GM18517 (cell line): ENCODE data around the gene POU3F1.
A peak's percentile ranks its signal among the peaks of the same experiment; 100 is the strongest.

Experiments used
- ATAC-seq: cut with Tn5 transposase; IDR thresholded peaks from one replicate; pipeline ENCODE4 v1.9.1; 2021; ENCODE audit warnings: mild to moderate bottlenecking, moderate library complexity; ENCODE audit not compliant: unreplicated experiment

Gene POU3F1

GRCh38 chr1:38029081-38029681 is 17.4 kb downstream of the POU3F1 start:
- ATAC-seq: no peak

GRCh38 chr1:38028671-38029070 is 17.9 kb downstream of the POU3F1 start:
- ATAC-seq: peak; percentile 3

DNA sequence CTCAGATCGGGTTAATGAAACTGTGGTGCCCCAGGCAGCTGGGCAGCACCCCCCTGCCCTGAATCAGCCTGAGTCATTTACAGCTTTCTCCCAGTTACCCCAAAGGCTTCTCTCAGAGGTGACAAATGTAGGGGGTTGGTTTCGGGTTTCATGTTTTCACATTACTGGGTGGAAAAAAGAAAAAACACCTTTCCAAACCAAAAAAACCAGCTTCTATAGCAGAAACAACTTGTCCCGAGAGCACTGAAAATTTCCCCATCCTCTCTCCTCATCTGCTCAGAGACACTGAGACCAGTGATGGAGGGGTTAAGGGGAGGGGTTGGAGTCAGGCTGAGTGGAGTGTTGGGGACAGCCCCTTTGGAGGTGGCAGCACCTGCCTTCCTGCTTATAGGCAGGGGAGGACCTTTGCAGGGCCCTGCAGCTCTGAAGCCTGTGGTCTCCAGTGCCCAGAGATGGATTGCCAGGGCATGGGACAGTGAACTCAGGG is 18.4 kb downstream of the POU3F1 start:
- peak; percentile 74 for ATAC-seq

DNA sequence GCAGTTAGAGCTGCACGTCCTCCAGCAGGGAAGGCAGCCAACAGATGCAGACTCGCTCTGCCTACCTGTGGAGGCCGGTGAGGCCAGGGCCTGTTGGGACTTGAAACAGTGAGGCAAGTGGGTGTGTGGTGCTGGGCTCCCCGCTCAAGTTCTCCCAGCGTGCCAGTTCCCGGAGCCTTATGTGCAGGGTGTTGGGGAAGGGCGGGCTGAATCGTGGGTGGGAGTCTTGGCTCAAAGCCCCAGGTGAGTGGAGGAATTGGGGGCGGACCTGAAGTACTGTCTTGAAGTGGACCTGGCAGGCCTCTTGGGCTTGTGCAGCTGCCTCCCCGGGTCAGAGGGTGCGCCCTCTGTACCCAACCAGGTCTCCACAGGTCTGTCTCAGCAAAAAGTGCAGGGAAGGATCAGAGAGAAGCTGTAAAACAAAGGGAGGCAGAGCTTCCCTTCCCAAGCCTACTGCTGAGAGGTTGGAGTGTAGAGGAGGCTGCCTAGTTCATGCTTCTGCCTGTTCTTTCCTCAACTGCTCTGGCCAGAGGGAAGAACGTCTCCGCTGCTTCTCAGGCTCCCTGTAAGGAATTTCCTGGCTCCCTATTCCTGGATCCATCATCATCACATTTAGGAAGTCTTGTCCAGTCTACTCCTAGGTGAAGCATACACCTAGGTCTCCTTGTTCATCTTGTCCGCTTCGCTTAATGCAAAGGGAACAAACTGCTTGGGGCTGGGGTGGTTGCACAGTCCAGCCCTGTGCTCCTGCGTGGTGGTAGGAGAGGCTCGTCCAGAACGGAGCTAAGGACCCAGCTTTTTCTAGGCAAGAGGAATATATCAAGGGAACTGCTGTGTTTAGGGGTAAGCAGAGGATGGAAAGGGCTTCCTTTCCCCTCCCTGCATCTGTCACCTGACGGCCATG is 19.1 kb downstream of the POU3F1 start:
- no peak for ATAC-seq

- no peak for ATAC-seq
Observed at GRCh38 chr1:38026592-38027200, 19.9 kb downstream of the POU3F1 start.

DNA sequence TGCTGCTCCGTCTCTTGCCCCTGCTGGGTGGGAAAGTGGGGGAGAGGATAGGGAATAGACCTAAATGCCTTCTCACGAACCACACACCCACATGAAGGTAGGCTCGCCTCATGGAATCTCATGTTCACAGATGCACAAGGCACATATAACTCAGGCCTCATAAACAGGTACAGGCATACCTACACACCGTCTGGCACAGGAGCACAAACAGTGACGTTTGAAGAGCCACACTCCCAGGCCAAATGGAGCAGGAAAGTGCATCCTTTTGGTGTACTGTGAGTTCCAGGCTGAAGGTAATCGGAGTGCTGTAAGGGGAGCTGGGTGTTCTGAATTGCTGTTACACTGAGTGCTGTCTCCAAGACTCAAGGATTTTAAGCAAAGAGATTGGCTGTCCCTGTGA is 20.9 kb downstream of the POU3F1 start:
- ATAC-seq: no peak

DNA sequence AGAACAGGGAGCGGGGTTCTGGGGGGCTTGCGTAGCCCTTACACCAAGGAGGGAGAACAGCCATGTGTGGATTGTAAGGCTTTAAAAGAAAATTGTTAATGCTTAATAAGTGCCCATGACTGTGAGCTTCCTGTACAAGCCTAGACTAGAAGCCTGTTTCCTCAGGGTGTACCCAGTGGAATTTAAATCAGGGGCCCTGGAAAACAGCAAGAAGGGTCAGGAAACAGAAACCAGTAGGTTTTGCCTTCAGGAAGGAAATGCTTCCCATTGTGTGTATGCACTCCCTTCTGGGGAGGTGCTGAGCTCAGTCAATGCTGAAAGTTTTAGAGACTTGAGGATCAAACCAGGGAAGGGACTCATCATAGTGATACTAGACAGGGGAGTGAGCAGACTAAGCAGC is 21.4 kb downstream of the POU3F1 start:
- no peak for ATAC-seq

GRCh38 chr1:38022810-38023209 is 23.8 kb downstream of the POU3F1 start:
- no peak for ATAC-seq

DNA sequence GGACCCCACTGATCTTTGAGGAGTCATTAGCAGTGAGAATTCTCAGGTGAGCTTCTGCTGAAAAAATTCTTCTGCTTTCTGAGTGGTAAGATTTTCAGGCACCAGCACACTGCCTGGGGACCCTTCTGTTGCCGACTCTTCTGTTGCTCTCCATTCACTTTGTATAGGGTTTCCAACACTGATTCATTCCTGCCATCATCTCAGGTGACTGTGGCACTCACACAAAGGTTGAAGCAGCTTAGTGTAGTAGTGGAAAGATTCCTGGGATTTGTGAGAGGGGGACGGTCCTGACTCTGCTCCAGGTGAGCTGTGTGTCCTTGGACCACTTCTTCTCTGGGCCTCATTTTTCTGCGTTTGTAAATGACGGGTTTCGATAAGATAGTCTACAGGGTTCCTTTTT is 24.6 kb downstream of the POU3F1 start:
- ATAC-seq: no peak

GRCh38 chr1:38020396-38020795 is 26.2 kb downstream of the POU3F1 start:
- ATAC-seq: no peak

GRCh38 chr1:38018864-38019343 is 27.7 kb downstream of the POU3F1 start:
- ATAC-seq: no peak

- no peak for ATAC-seq
Observed at GRCh38 chr1:38015978-38016725, 30.4 kb downstream of the POU3F1 start.

GRCh38 chr1:38014724-38015424 is 31.7 kb downstream of the POU3F1 start:
- ATAC-seq: no peak

DNA sequence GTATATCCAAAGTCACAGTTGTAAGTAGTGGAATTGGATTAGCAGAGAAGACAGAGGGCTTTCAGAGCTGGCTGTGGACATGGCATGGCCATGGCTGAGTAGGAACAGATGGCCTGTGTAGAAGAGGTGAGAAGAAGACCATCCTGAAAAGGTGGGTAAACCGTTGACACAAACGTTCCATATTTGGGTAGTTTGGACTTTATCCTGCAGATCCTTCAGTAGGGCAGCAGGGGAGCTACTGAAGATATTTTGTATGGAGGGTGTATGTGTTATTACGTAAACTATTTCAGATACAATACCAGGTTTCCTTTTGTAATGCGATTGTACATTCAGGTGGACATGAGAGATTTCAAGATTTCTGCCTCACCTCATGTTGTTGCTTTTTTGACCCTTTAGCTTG is 32.4 kb downstream of the POU3F1 start:
- ATAC-seq: no peak

- no peak for ATAC-seq
Observed at GRCh38 chr1:38013227-38013622, 33.4 kb downstream of the POU3F1 start.

DNA sequence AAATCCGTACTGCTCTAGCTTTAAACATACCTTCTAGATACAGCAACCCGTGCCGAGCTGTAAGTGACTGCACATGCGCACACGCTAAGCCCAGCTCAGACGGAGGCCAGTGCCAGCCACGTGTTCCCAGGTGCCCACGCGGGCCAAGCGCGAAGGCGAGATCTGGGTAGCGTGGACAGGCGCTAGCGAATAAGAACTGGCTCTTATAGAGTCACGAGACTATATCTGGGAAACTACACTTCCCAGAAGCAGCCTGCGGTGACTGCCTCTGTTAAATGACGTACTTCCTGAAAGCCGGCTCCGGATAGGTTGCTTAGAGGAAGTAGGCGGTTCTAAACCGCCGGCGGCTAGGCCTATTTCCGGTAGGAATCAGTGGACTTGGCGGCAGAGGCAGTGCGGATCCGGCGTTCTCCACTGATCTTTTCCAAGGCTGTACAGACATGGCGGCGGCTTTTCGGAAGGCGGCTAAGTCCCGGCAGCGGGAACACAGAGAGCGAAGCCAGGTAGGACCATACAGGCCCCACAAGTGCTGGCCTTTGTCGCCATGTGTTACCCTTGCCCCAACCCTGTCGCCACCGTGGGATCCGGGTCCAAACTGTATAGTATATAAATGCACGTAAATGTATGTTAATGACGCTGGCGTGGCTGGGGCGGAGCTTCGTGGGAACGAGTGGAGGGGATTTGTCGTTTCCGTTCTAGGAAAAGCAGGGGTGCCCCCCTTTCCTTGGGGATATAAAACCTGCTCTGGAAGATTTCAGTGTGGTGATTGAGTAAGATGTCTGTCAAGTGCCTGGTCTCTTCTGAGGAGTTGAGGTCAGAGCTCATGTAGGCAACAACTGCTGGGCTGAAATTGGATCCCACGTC is 34.0 kb downstream of the POU3F1 start, which contains the start of gene UTP11:
TSS of gene UTP11 (plus strand) at position 372 of the 864 bp plus-strand sequence. CDS start at position 441, 69 bp downstream.
- peak; percentile 93 for ATAC-seq

DNA sequence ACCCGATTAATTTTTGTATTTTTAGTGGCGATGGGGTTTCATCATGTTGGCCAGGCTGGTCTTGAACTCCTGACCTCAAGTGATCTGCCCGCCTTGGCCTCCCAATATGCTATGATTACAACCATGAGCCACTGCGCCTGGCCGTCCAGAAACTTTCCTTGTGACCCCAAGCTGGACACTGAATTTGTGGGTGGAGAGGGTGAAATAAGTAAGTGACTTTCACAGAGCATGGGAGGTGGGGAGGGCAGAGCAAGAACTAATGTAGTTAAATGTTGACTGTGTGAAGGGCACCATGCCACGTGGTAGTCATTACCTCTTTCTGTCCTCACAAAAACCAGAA is 36.8 kb downstream of the POU3F1 start:
- ATAC-seq: no peak

- ATAC-seq: no peak
Observed at GRCh38 chr1:38009088-38009840, 37.3 kb downstream of the POU3F1 start.
